LNCAP (cell line): Measurements from ENCODE around the gene PDXDC1.

ENCODE experiments used
- CTCF ChIP-seq: fragments of 450-650 bp; IDR thresholded peaks from 2 replicates; pipeline ENCODE4 v1.5.1; 2017; ENCODE audit warnings: mild to moderate bottlenecking

The PDXDC1 gene

GRCh38 chr16:15034266-15035162, 59.7 kb downstream of the PDXDC1 start:
- TF ChIP-seq CTCF = no peak

GRCh38 chr16:15035163-15035729, 60.4 kb downstream of the PDXDC1 start:
- TF ChIP-seq CTCF = no peak

GRCh38 chr16:15037003-15037402, 62.2 kb downstream of the PDXDC1 start:
- TF ChIP-seq CTCF = no peak

GRCh38 chr16:15037745-15038144, 62.9 kb downstream of the PDXDC1 start:
- TF ChIP-seq CTCF = no peak

- no peak for TF ChIP-seq CTCF
Measured at GRCh38 chr16:15038689-15039088, 63.9 kb downstream of the PDXDC1 start.

- peak; percentile 47 for TF ChIP-seq CTCF
Measured at GRCh38 chr16:15041271-15042004, 66.6 kb downstream of the PDXDC1 start.

GRCh38 chr16:15043344-15043743, 68.5 kb downstream of the PDXDC1 start:
- no peak for TF ChIP-seq CTCF
